Stomach smooth muscle (tissue), 2 donors: Measurements from ENCODE around the gene TGM3.
"Not testable (repeated sequence)": the region's sequence is repeated elsewhere in the genome, so short reads cannot be mapped to it uniquely, and the experiment has no call there.

Source experiments
- H3K27ac ChIP-seq: one replicate; pipeline ENCODE4 v1.7.0; 2013; ENCODE audit warnings: mild to moderate bottlenecking, low read length, inconsistent platforms
- H3K27me3 ChIP-seq, 2 donors: one replicate each; pipeline ENCODE4 v1.7.0; 2013; ENCODE audit warnings: low read length in 2 of 2; ENCODE audit not compliant: insufficient read depth in 2 of 2, control insufficient read depth in 1 of 2
- H3K36me3 ChIP-seq, 2 donors: one replicate each; pipeline ENCODE4 v1.7.0; 2013; ENCODE audit warnings: low read length in 2 of 2; ENCODE audit not compliant: control insufficient read depth in 2 of 2, insufficient read depth in 2 of 2
- H3K4me1 ChIP-seq: one replicate; pipeline ENCODE4 v1.7.0; 2013; ENCODE audit warnings: low read length; ENCODE audit not compliant: control insufficient read depth, insufficient read depth
- H3K4me3 ChIP-seq, 2 donors: one replicate each; pipeline ENCODE4 v1.7.0; 2013; ENCODE audit warnings: low read length in 2 of 2
- H3K9ac ChIP-seq, 2 donors: one replicate each; pipeline ENCODE4 v1.7.0; 2013; ENCODE audit warnings: low read length in 2 of 2, mild to moderate bottlenecking in 1 of 2
- H3K9me3 ChIP-seq, 2 donors: one replicate each; pipeline ENCODE4 v1.7.0; 2013; ENCODE audit warnings: low read length in 2 of 2; ENCODE audit not compliant: control insufficient read depth in 2 of 2
- donor health status: healthy.
- donor health status: Pancreatic carcinoma.

Gene TGM3

GRCh38 chr20:2261046-2261485 is 34.7 kb upstream of the TGM3 start:
- no peaks in the 10 kb centered on the region for H3K9me3 ChIP-seq
- H3K27ac ChIP-seq, result no peak overlapping the region
- no peaks in the 10 kb centered on the region for H3K36me3 ChIP-seq
- no peak overlapping the region for H3K9ac ChIP-seq
- H3K4me1 ChIP-seq, result no peaks in the 10 kb centered on the region
- H3K27me3 ChIP-seq, result peaks cover 0 to 3% of the 10 kb centered on the region in 2 donors
- H3K4me3 ChIP-seq, result no peak overlapping the region

- no peak overlapping the region for H3K27ac ChIP-seq
- no peak overlapping the region for H3K9ac ChIP-seq
- no peaks in the 10 kb centered on the region for H3K9me3 ChIP-seq
- no peaks in the 10 kb centered on the region for H3K4me1 ChIP-seq
- no peaks in the 10 kb centered on the region for H3K36me3 ChIP-seq
- peaks cover 0 to 3% of the 10 kb centered on the region in 2 donors for H3K27me3 ChIP-seq
- no peak overlapping the region for H3K4me3 ChIP-seq
Measured at GRCh38 chr20:2261629-2262028, 34.2 kb upstream of the TGM3 start.

GRCh38 chr20:2264118-2264517 is 31.7 kb upstream of the TGM3 start:
- Histone ChIP-seq H3K27ac (no peak overlapping the region), H3K9me3 (no peaks in the 10 kb centered on the region), H3K9ac (no peak overlapping the region), H3K4me3 (no peak overlapping the region), H3K4me1 (no peaks in the 10 kb centered on the region), H3K36me3 (no peaks in the 10 kb centered on the region), H3K27me3 (peaks cover 0 to 3% of the 10 kb centered on the region in 2 donors)

- not testable (repeated sequence) for H3K9ac ChIP-seq, H3K4me3 ChIP-seq, H3K27ac ChIP-seq
Measured at GRCh38 chr20:2264621-2265374, 31.0 kb upstream of the TGM3 start.

GRCh38 chr20:2273634-2274302 is 22.0 kb upstream of the TGM3 start:
- Histone ChIP-seq H3K4me1 (no peaks in the 10 kb centered on the region), H3K9me3 (no peaks in the 10 kb centered on the region), H3K9ac (no peak overlapping the region), H3K4me3 (no peak overlapping the region), H3K27me3 (no peaks in the 10 kb centered on the region), H3K27ac (no peak overlapping the region), H3K36me3 (no peaks in the 10 kb centered on the region)

More at GRCh38 chr20:2264621-2265374, 31.0 kb upstream of the TGM3 start:
- not testable (repeated sequence) for H3K9me3 ChIP-seq, H3K27me3 ChIP-seq, H3K4me1 ChIP-seq, H3K36me3 ChIP-seq

- Histone ChIP-seq H3K36me3 (no peaks in the 10 kb centered on the region), H3K4me1 (no peaks in the 10 kb centered on the region), H3K27ac (no peak overlapping the region), H3K4me3 (no peak overlapping the region), H3K9ac (no peak overlapping the region), H3K9me3 (peaks cover 0 to 5% of the 10 kb centered on the region in 2 donors), H3K27me3 (no peaks in the 10 kb centered on the region)
Measured at GRCh38 chr20:2276015-2276414, 19.8 kb upstream of the TGM3 start.

GRCh38 chr20:2279253-2279779 is 16.5 kb upstream of the TGM3 start:
- no peaks in the 10 kb centered on the region for H3K27me3 ChIP-seq
- H3K36me3 ChIP-seq, result no peaks in the 10 kb centered on the region
- H3K27ac ChIP-seq, result no peak overlapping the region
- no peak overlapping the region for H3K4me3 ChIP-seq
- no peak overlapping the region for H3K9ac ChIP-seq
- no peaks in the 10 kb centered on the region for H3K4me1 ChIP-seq
- H3K9me3 ChIP-seq, result peaks cover 0 to 5% of the 10 kb centered on the region in 2 donors

GRCh38 chr20:2280082-2280481 is 15.7 kb upstream of the TGM3 start:
- Histone ChIP-seq H3K4me3 (no peak overlapping the region), H3K4me1 (no peaks in the 10 kb centered on the region), H3K27me3 (no peaks in the 10 kb centered on the region), H3K27ac (no peak overlapping the region), H3K9me3 (peaks cover 0 to 5% of the 10 kb centered on the region in 2 donors), H3K36me3 (no peaks in the 10 kb centered on the region), H3K9ac (no peak overlapping the region)

GRCh38 chr20:2281563-2281962 is 14.2 kb upstream of the TGM3 start:
- Histone ChIP-seq H3K4me1 (no peaks in the 10 kb centered on the region), H3K9me3 (peaks cover 0 to 5% of the 10 kb centered on the region in 2 donors), H3K9ac (no peak overlapping the region), H3K36me3 (no peaks in the 10 kb centered on the region), H3K27me3 (no peaks in the 10 kb centered on the region), H3K27ac (no peak overlapping the region), H3K4me3 (no peak overlapping the region)

GRCh38 chr20:2282181-2282580 is 13.6 kb upstream of the TGM3 start:
- Histone ChIP-seq H3K4me3 (no peak overlapping the region), H3K9ac (no peak overlapping the region), H3K27me3 (no peaks in the 10 kb centered on the region), H3K27ac (no peak overlapping the region), H3K36me3 (no peaks in the 10 kb centered on the region), H3K4me1 (no peaks in the 10 kb centered on the region), H3K9me3 (peaks cover 0 to 5% of the 10 kb centered on the region in 2 donors)
